DMS79 treated with DMSO at 0.1 percent for 48 hours (cell line): ENCODE measurements around the gene TMEM138.
A peak's percentile ranks its signal among the peaks of the same experiment; 100 is the strongest.

Source experiments
- DNase-seq: peaks from one replicate; lab custom pipeline; 2025; lab: John Stamatoyannopoulos, UW

TMEM138 gene

DNA sequence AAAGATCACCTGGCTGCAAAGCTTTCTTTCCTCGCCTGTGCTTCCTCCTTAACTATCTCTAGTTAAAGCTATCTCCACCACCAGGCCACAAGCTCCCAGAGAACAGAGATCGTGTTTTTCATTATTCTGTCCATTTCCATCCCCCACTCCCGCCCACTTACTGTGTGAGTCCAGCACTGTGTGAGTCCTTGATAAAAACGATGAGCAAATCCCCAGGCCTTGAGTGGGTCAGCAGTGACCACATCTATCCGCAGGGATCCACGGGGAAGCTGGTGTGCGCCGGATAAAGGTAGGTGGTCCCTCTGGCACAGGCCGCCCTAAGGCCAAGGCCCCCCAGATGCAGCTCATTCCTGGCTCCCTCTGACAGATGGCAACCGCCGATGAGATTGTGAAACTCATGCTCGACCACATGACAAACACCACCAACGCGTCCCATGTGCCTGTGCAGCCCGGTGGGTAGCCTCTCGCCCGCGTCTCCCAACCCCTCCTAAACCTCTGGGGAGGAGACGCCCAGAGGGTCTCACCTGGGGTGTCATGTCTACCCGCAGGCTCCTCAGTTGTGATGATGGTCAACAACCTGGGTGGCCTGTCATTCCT is 19.9 kb upstream of the TMEM138 start:
- DNase-seq, result no peak

- DNase-seq, result no peak
These were observed 18.1 kb upstream of the TMEM138 start for GRCh38 chr11:61343792-61344745.

DNA sequence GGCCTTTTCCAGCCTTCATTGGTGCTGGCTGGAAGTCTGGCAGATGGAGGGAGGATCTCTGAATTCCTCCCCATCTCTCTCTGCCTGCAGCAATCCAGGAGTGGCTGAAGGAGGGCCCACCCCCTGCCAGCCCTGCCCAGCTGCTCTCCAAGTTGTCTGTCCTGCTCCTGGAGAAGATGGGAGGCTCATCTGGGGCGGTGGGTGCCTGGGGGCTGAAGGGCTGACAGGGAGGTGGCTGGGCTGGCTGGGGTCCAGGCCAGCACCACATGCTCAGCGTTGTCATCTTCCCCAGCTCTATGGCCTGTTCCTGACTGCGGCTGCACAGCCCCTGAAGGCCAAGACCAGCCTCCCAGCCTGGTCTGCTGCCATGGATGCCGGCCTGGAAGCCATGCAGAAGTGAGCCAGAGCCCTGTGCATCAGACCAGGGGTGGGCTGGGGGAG is 17.0 kb upstream of the TMEM138 start:
- DNase-seq, result no peak

DNA sequence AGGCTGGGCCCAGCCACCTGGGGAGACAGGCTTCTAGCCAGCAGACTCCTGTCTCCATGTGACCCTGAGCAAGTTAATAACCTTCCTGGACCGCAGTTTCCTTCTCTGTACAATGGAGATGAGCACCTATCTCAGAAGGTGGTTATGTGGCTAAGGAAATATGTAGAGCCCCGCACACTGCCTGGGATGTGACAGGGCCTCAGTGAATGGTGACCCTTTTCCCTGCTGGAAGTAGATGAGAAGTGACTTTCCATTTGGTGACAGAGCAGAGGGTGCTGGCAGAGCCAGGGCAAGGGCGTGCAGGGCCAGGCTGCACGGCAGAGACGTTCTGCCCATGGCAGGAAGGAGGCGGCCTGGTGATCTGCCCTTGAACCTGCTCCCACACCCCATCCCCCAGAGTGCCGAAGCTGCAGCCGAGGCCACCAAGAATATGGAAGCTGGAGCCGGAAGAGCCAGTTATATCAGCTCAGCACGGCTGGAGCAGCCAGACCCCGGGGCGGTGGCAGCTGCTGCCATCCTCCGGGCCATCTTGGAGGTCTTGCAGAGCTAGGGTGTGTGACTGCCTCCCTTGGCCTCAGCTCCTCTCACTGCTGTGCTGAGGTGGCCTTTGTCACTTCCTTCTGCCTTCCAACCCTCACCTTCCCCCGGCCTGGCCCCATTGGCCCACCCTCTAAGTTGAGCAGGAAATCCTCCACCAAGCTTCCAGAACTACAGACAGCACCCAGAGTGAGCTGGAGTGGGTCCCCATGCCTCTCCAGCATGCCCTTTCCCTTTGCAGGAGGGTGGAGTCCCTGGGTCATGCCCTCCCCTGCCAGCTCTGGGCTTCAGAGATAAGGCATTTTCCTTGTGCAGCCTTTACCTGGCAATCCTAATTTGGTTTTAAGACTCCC is 16.0 kb upstream of the TMEM138 start:
- no peak for DNase-seq

GRCh38 chr11:61347916-61348461 is 14.2 kb upstream of the TMEM138 start:
- DNase-seq, result no peak

GRCh38 chr11:61349189-61349751 is 12.9 kb upstream of the TMEM138 start:
- no peak for DNase-seq

DNA sequence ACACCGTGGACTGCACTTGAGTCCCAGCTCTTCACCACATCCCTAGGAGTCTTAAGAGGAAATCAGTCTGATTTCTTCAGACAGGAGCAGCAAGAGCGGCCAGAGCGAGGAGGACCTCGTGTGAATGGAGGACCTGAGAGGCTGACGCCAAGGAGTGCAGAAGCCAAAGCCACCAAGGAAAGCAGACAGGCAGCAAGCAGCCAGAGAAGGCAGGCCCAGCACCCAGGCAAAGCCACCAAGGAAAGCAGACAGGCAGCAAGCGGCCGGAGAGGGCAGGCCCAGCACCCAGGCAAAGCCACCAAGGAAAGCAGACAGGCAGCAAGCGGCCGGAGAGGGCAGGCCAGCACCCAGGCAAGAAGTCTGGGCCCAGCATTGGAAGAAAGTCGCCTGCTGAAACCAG is 12.3 kb upstream of the TMEM138 start:
- no peak for DNase-seq

DNA sequence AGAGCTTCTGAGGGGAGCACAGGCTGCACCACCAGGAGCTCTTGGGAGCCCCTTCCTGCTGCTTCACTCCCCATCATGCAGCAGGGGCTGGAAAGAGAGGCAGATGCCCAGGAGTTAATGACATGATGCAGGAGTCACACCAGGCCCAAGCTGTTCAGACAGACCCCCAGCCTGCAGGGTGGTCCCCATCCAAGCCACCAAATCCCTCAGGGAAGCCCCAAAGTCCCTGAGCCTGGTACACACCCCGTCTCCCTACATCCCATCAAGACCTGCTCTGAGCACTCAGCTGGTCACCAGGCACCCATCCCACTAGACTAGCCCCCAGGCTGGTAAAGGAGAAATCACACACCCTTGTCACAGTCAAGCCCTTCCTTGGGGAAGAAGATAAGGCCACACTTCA is 11.8 kb upstream of the TMEM138 start:
- no peak for DNase-seq

- no peak for DNase-seq
These were observed 11.4 kb upstream of the TMEM138 start for GRCh38 chr11:61350803-61351202.

- DNase-seq, result no peak
These were observed 10.1 kb upstream of the TMEM138 start for GRCh38 chr11:61352038-61352437.

DNA sequence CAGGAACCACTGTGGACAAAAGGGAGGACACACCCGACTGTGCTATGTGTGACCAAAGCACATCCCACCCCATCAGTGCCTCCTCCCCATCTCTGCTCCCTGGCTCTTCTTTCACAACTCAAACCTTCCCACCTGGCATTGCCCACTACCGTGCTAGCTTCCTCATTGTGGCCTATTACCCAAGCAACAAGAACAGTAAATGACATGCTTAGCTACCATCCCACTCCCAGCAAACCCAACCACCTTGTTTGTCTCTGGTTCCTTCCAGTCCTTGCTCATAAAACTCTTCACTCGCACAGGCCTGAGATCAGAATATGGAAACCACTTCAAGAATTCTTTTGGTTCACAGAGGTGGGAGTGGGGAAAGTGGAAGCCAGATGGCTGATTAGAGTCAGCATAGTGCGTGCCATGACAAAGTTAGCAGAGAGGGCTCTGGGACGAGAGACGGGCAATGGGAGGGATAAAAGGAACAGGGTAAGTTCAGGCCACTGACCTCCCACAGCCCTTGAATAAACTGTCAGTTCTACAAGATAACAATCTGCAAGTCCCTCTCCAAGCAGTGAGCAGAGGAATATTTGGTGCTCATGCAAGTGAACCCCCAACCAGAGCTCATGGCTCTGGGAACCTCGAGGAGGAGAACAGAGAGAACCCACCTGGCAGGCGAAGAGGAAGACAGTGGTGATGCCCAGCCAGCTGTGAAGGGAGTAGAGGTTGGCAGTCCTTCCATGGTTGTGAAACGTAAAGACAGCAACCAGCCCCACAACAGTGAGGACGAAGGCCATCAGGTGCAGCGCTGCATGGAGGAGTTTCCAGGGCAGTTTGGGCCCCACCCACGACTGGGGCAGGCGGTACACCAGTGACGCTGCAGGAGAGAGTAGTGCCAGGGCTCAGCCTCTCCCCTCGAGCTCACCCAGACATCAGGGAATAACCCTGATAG is 8.8 kb upstream of the TMEM138 start:
- DNase-seq, result no peak

GRCh38 chr11:61354208-61354607 is 8.0 kb upstream of the TMEM138 start:
- DNase-seq, result no peak

DNA sequence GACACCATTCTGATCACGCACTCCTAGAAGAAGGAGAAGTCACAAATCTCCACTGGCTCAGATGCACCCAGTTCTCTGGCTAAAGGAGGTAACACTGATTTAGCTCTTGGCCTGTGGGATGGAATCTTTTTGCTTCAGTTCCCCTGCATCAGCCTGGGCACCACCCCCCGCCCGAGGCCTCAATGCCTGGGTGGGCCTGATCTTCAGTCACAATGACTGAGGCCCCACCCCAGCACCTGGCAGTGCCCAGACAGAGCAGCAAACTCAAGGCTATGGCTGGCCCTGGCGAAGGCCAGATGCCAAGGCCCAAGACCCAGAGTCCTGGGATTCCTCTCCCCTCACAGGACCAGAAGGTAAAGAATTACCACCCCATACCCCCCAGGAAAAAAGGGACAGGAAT is 5.5 kb upstream of the TMEM138 start:
- no peak for DNase-seq

- no peak for DNase-seq
These were observed 4.8 kb upstream of the TMEM138 start for GRCh38 chr11:61357233-61357893.

DNA sequence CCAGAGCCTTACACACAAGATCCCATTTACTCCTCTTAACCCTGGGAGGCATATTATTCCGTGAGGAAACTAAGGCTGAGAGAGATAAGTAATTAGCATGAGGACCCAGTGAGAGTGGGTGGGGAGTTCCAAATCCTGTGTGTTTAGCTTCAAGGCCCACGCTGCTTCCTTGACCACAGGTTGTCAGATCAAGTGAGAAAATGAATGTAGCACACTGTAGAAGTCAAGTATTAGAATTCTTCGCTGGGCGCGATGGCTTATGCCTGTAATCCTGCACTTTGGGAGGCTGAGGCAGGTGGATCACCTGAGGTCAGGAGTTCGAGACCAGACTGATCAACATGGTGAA is 4.3 kb upstream of the TMEM138 start:
- DNase-seq, result no peak

GRCh38 chr11:61358566-61358965 is 3.6 kb upstream of the TMEM138 start:
- DNase-seq, result no peak

DNA sequence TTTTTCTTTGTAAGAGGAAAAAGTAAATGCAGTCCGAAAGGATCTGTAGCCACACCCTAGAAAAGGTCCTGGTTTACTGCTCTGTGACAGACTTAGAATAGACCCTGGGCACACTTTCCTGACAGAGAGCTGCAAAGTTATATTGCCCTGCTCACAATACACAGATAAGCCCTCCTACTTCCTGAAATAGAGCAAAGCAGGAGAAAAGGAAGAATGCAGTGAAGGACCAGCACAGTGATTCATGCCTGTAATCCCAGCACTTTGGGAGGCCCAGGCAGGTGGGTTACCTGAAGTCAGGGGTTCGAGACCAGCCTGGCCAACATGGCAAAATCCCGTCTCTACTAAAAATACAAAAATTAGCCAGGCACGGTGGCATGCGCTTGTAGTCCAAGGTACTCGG is 2.7 kb upstream of the TMEM138 start:
- no peak for DNase-seq

GRCh38 chr11:61361237-61361740 is 885 bp upstream of the TMEM138 start:
- peak; percentile 40 for DNase-seq

DNA sequence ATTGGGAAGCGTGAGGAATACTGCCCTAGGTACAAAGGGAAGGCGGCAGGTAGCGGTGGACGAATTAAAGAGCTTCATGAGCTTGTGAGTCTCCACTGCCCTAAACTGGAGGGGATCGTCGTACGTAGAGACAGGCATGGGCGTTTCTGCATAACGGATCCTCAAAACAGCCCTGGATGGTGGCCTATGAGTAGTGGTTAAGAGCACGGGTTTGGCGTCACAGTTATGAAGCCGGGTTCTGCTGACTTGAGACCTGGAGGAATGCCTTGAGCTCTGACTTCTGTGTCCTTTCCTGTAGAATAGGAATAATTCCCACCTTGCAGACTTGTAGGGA is 335 bp downstream of the TMEM138 start:
- no peak for DNase-seq

DNA sequence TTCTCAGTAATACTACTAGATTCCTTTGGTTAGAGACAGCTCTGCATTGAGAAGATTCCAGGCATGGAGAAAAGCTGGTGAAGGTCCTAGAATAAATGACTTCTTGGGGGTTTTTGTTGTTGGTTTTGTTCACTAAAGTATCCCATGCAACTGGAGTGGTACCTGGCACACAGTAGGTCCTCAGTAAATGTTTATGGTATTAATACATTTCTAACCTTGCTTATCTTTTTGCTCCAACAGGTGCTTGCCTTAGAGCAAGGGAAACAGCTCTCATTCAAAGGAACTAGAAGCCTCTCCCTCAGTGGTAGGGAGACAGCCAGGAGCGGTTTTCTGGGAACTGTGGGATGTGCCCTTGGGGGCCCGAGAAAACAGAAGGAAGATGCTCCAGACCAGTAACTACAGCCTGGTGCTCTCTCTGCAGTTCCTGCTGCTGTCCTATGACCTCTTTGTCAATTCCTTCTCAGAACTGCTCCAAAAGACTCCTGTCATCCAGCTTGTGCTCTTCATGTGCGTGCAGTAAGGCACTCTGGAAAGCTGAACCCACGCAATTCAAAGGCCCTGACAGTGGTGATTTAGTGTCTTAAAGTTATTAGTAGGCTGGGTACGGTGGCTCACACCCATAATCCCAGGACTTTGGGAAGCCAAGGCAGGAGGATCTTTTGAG is 2.0 kb downstream of the TMEM138 start:
- no peak for DNase-seq
